Glomerular visceral epithelial cell (primary cell): ENCODE results near the gene KMT2C.
"Not testable (repeated sequence)": the region's sequence is repeated elsewhere in the genome, so short reads cannot be mapped to it uniquely, and the experiment has no call there.

Experiments
- DNase-seq: peaks from one replicate; pipeline ENCODE4 v3.0.0-alpha.2; 2016; ENCODE audit errors: extremely low spot score

The KMT2C gene

GRCh38 chr7:152362128-152362926, 73.5 kb downstream of the KMT2C start:
- no peak for DNase-seq

DNA sequence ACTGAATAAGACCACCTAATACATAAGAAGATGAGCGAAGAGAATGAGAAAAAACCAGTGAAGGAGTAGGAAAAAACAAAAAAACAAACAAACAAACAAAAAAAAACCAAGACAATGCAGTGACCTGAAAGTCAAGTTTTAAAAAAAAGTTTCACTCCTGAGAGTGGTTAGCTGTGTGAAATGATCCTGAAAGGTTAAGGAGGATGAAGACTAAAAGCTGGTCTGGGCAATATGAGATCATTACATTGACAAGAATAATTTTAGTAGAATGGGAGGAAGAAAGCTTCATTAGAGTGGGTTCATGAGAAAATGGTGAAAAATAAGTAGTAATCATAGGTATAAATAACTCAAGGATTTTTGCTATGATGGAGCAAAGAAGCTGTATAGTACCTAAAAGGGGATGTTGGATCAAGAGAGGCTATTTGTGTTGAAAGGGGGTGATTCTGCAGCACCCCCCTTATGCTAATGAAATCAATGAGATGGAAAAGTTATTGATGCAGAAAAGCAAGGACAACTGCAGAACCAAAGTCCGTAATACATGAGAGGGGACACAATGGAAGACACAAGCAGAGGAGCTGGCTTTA, 80.2 kb downstream of the KMT2C start:
- no peak for DNase-seq

DNA sequence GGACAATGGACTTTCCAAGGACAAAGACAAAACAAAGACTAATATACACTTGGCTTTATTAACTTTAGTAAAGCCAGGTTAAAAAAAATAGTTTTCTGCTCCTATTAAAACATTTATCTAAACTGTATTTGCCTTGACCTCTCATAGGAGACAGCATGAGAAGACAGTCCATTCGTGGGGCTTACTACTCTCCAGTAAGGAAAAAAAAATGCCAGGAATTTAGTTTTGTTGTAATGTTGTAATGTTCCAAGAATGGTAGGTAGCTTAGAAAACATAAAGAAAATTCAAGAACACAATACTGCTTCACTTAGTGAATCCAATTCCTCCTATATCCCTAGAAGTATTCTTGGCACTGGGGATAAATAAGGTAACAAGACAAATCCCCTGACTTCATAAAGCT, 81.7 kb downstream of the KMT2C start:
- DNase-seq = no peak

GRCh38 chr7:152353281-152353680, 82.5 kb downstream of the KMT2C start:
- DNase-seq = not testable (repeated sequence)

- DNase-seq = not testable (repeated sequence)
Observed at GRCh38 chr7:152351747-152352146, 84.1 kb downstream of the KMT2C start.

GRCh38 chr7:152351168-152351567, 84.6 kb downstream of the KMT2C start:
- DNase-seq = no peak

- DNase-seq = no peak
Observed at GRCh38 chr7:152347888-152348287, 87.9 kb downstream of the KMT2C start.

DNA sequence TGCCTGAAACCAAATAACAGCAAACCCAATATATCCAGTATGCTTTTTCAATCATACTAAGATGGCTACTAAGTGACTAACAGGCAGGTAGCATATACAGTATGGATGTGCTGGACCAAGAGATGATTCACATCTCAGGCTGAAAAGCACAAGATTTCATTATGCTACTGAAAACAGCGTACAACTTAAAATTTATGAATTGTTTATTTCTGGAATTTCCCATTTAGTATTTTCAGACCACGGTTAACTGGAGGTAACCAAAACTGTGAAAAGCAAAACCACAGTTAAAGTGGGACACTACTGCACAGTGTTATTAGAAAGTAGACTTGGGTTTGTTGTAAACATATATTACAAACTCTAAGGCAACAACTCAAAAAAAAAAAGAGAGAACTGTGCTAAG, 91.5 kb downstream of the KMT2C start:
- no peak for DNase-seq

GRCh38 chr7:152342796-152343195, 93.0 kb downstream of the KMT2C start:
- no peak for DNase-seq

DNA sequence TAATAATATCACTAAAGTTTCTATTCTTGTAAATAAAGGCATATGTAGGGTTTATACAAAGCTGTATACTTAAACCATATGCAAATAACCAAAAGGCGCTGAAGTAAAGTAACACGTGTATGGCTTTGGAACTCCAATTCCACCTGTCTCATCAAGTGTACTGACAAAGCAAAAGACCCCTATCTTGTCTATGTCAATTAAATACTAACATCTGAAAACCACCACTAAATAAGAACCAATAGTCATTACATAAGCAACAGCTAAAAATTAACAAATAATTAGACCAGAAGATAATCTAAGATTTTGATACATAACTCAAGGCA, 93.9 kb downstream of the KMT2C start:
- no peak for DNase-seq

DNA sequence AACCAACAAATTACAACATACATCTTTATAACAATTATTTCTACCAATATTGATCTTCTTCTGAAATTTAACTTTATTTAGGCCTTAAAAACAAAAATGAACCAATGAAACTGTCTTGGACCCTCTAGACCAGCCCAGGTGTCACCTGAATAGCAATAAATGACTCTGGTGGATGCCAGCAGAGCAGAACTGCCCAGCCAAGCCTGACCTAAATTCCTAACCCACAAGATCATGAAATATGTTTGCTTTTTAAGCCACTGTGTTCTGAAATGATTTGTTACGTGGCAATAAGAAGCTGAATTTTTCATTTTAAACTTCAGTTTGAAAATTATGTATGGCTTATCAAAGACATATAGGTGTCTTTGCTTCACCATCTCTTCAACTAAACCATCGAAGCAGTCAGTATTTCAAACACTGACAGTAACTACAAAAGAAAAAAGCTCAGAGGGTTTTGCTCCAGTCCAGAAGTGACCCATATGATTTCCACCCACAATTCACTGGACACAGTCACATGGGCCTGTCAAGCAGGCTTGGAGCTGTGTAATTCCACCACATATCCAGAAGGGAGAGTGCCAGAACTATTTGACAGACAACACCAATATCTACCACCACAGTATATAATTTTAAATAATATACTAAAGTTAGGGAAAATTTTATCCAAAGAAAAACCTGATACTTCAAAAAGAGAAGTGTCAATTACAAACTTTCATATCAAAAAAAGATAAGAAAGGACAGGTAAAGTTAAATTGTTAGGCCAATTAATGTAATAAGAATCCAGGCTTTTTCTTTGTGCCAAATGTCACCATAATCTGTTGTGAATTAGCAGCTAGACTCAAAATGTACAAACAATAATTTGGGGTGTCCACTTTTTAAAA, 94.5 kb downstream of the KMT2C start:
- peak; percentile 68 for DNase-seq

DNA sequence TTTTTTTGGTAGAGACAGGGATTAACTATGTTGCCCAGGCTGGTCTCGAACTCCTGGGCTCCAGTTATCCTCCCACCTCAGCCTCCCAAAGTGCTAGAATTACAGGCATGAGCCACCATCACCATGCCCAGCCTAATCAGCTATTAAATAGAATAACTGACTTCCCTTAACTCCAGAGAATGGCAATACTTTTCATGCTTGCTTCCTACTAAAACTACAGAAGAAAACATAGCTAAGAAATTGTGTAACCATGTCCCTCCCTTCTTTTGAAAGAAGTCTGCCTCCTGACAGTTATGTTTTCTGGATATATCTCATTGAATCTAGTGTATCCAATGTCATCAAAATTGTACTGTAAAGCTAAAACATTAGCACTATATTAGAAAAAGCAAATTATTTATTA, 95.6 kb downstream of the KMT2C start:
- DNase-seq = no peak

DNA sequence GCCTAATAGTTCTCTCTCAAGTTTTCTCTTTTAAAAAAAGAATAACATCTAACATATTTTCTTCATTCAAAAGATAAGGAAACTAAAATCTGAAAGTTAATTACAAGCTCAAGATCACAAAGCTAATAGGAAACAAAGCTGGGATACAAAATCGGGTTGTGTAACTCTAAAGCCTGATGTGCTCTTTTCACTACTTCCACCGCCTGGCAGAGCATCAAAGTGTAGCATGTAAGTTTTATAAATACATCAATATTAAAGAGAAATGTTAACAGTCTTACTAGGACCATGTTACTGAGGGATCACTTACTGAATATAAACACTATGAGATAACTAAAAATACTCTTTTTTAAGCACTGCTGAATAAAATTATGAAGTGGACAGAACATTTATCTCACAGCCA, 97.2 kb downstream of the KMT2C start:
- DNase-seq = no peak

- peak; percentile 39 for DNase-seq
Observed at GRCh38 chr7:152336754-152337368, 98.9 kb downstream of the KMT2C start.

- no peak for DNase-seq
Observed at GRCh38 chr7:152335900-152336571, 99.8 kb downstream of the KMT2C start.

DNA sequence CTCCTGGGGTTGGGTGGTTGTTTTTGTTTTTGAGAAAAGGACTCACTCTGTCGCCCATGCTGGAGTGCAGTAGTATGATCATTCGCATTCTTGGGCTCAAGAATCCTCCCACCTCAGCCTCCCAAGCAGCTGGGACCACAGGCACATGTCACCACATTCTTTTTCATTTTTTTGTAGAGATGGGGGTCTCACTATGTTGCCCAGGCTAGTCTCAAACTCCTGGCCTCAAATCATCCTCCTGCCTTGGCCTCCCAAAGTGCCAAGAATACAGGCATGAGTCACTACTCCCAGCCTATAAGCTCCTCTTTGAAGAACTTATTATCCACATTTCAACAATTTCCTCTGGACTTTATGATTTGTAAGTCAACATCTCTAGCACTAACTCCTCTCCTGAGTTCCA, 102.7 kb downstream of the KMT2C start:
- DNase-seq = no peak

- DNase-seq = no peak
Observed at GRCh38 chr7:152330827-152331226, 105.0 kb downstream of the KMT2C start.

DNA sequence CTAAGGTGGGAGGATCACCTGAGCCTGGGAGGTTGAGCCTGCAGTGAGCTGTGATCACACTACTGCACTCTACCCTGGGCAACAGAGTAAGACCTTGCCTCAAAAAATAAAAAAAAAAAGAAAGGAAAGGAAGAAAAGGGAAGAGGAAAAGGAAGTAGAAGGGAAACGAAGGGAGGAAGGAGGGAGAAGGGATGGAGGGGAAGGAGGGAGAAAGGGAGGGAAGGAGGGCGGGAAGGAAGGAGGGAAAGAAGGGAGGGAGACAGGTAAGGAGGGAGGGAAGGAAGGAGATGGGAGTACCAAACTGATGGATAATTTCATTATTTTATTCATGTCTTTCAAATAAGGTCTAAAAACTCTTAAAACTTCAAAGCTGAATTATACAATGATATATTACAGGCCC, 106.3 kb downstream of the KMT2C start:
- DNase-seq = no peak

- DNase-seq = no peak
Observed at GRCh38 chr7:152328234-152328633, 107.6 kb downstream of the KMT2C start.

GRCh38 chr7:152315845-152316244, 120.0 kb downstream of the KMT2C start:
- DNase-seq = no peak

GRCh38 chr7:152313831-152314604, 121.8 kb downstream of the KMT2C start:
- DNase-seq = peak; percentile 85
